ENCODE data around the gene FNDC5. TPM values are rescaled to one million over a fixed set of nuclear protein-coding genes. Genes with fewer than 3 reads are reported as not detected.

The FNDC5 gene
- total and polyA plus RNA-seq, 2 donors from 2014 or later: 0.35 to 4.2 TPM

DNA sequence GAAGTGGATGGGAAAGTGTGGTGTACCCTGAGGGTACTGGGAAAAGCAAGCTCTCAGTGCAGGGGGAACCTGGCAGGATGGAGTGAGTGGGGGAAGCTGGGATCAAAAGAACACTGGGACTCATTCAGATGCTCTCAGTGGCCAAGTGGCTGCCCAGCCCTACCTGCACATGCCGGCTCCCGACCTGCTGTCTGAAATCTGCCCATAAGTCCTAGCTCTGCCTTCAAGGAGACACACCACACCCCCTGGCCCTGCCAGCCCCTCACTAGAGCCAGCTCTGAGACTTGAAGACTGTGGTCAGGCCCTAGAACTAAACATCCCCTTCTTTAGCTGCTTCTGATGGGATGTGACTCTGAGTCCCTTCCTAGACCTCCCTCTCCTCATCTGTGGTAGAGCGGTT, 28.2 kb upstream of the FNDC5 start:
- Histone ChIP-seq H3K27me3 (ENCODE audit: control insufficient read depth, insufficient read depth, low read length) (no peaks in the 10 kb centered on the region), H3K36me3 (ENCODE audit: control insufficient read depth in 2 of 3, insufficient read depth in 3 of 3, low read length in 3 of 3) (no peaks in the 10 kb centered on the region), H3K4me3 (ENCODE audit: low read length in 3 of 3) (no peak overlapping the region), H3K27ac (ENCODE audit: low read depth in 2 of 2, low read length in 2 of 2) (no peak overlapping the region), H3K4me1 (ENCODE audit: control insufficient read depth in 2 of 3, insufficient read depth in 2 of 3, low read depth in 1 of 3, low read length in 3 of 3) (peaks cover 0 to 8% (median 0%) of the 10 kb centered on the region in 3 donors), H3K9ac (ENCODE audit: low read length in 3 of 3) (no peak overlapping the region), H3K9me3 (ENCODE audit: control insufficient read depth in 2 of 3, insufficient read depth in 1 of 3, low read length in 3 of 3) (no peaks in the 10 kb centered on the region)
- intact Hi-C loops (cut with DNase I): no loop called here
- no peak for TF ChIP-seq CTCF (IDR thresholded peaks at IDR 0.05; ENCODE audit: borderline replicate concordance, extremely low read depth, insufficient read depth)
- DNase-seq: no peak
- no peak for FAIRE-seq

DNA sequence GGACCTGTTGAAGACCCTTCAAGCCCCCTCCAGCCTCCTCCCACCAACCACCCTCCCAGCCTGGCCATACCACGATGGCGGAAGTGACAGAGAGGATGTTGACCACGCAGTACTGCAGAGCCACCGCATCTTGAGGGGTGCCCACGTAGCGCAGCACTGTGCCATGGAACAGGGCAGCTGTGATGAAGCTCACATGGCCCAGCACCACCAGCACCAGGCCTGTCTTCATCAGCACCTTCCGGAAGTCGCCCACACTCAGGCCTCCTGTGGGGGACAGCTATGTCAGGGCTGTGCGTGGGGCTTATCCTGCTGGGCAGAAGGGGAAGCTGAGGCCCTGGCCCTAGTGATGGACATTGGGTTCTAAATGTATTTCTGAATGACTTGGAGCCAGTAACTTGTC, 27.3 kb upstream of the FNDC5 start:
- no peak for TF ChIP-seq CTCF (IDR thresholded peaks at IDR 0.05; ENCODE audit: borderline replicate concordance, extremely low read depth, insufficient read depth)
- Histone ChIP-seq H3K9me3 (ENCODE audit: control insufficient read depth in 2 of 3, insufficient read depth in 1 of 3, low read length in 3 of 3) (no peaks in the 10 kb centered on the region), H3K4me1 (ENCODE audit: control insufficient read depth in 2 of 3, insufficient read depth in 2 of 3, low read depth in 1 of 3, low read length in 3 of 3) (peaks cover 0 to 8% (median 0%) of the 10 kb centered on the region in 3 donors), H3K4me3 (ENCODE audit: low read length in 3 of 3) (no peak overlapping the region), H3K27ac (ENCODE audit: low read depth in 2 of 2, low read length in 2 of 2) (no peak overlapping the region), H3K27me3 (ENCODE audit: control insufficient read depth, insufficient read depth, low read length) (no peaks in the 10 kb centered on the region), H3K36me3 (ENCODE audit: control insufficient read depth in 2 of 3, insufficient read depth in 3 of 3, low read length in 3 of 3) (no peaks in the 10 kb centered on the region), H3K9ac (ENCODE audit: low read length in 3 of 3) (no peak overlapping the region)
- DNase-seq (no peak), FAIRE-seq (no peak)
- intact Hi-C loops (cut with DNase I): no loop called here

DNA sequence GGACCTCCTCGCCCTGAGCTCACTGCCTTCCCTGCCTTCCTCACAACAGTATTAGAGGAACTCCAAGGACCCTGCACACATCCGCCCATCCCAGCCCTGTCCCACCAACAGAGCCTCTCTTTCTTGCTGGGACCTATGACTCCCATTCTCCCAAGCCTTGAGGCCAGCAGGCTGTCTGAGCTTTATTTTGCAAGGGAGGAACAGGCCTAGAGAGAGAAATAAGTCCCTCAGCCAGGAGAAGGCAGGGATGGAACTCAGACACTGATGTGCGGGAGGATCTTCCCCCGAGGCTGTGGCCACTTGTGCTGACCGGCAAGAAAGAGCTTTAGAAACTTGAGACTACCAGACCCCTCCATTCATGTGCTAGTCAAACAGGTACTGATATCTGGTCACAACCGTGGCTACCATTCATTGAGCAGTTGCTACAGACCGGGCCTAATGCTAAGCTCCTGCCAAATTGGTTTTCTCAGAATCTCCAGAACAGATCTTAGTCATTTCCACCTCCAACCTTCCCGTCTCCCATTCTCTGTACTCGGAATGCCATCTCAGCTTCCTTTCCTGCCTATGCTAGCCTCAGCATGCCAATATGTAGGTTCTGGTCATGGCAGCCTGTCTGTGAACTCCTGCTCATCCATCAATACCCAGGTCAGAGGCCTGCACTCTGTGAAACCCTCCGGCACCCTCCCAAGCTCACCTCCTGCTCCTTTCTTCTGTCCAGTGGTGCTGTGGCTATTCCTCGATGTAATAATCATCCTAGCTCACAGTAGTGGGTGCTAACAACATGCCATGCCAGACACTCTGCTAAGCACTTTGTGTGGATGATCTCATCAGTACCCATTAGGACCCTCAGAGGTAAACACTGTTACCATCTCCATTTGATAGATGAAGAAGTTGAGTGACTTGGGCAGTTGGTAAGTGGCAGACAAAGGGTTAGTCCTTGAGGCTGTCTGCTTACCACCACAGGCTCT, 26.7 kb upstream of the FNDC5 start:
- intact Hi-C loops (cut with DNase I): no loop called here
- TF ChIP-seq CTCF (IDR thresholded peaks at IDR 0.05; ENCODE audit: borderline replicate concordance, extremely low read depth, insufficient read depth): no peak
- Histone ChIP-seq H3K4me3 (ENCODE audit: low read length in 3 of 3) (no peak overlapping the region), H3K4me1 (ENCODE audit: control insufficient read depth in 2 of 3, insufficient read depth in 2 of 3, low read depth in 1 of 3, low read length in 3 of 3) (peaks cover 0 to 11% (median 0%) of the 10 kb centered on the region in 3 donors), H3K9ac (ENCODE audit: low read length in 3 of 3) (no peak overlapping the region), H3K36me3 (ENCODE audit: control insufficient read depth in 2 of 3, insufficient read depth in 3 of 3, low read length in 3 of 3) (no peaks in the 10 kb centered on the region), H3K9me3 (ENCODE audit: control insufficient read depth in 2 of 3, insufficient read depth in 1 of 3, low read length in 3 of 3) (no peaks in the 10 kb centered on the region), H3K27me3 (ENCODE audit: control insufficient read depth, insufficient read depth, low read length) (no peaks in the 10 kb centered on the region), H3K27ac (ENCODE audit: low read depth in 2 of 2, low read length in 2 of 2) (no peak overlapping the region)
- no peak for DNase-seq
- no peak for FAIRE-seq
